Articular chondrocyte of knee joint (primary cell): ENCODE results near the gene KLRD1. TPM values are rescaled to one million over a fixed set of nuclear protein-coding genes. Genes with fewer than 3 reads are reported as not detected.

Source experiments
- total RNA-seq: library from RNA; depleted of rRNA; stranded (reverse); fragments of >200 nt; gene quantifications from 2 replicates; pipeline ENCODE4 v1.2.3, GENCODE V29; 2012

The KLRD1 gene
- 0.65 and 1.2 TPM in 2 replicates for total RNA-seq

DNA sequence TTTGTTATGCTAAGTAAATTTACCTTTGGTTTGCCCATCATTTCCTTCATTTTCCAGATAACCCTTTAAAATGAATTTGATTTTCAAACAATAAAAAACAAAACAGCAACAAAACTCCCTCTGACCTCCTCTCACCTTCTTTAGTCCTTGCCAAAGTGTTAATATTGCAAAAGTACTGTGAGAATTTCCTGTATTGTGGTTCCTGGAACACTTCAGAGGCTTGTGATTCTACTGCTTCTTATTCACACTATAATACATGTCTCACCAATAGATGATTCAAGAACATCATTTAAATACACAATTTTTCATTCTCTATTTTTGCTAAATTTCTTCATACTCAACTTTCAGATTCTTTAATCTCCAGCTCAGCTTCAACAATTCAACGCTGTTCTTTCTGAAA lies at the start of gene KLRD1:
TSS of gene KLRD1 (plus strand) at position 241 of the 400 bp plus-strand sequence. CDS start 208 bp downstream, outside the sequence.

Other genes starting within 250 kb of the KLRD1 start
- gene CLEC1A, start 208.9 kb upstream of the KLRD1 start, total RNA-seq = under 0.01 TPM in 1 of 2 replicates, not detected in the other
- gene CLEC7A, start 177.7 kb upstream of the KLRD1 start, total RNA-seq = not detected in 2 replicates
- gene OLR1, start 135.7 kb upstream of the KLRD1 start, total RNA-seq = not detected in 2 replicates
- gene TMEM52B, start 128.8 kb upstream of the KLRD1 start, total RNA-seq = not detected in 2 replicates
- gene GABARAPL1, start 95.0 kb upstream of the KLRD1 start, total RNA-seq = 46.3 and 49.6 TPM in 2 replicates
- 0.65 TPM in 1 of 2 replicates, not detected in the other for gene KLRK1, start 82.2 kb downstream of the KLRD1 start, total RNA-seq
- gene KLRC4, start 101.9 kb downstream of the KLRD1 start, total RNA-seq = not detected in 2 replicates
- 0.22 TPM in 1 of 2 replicates, not detected in the other for gene KLRC3, start 112.7 kb downstream of the KLRD1 start, total RNA-seq
- gene KLRC2, start 128.1 kb downstream of the KLRD1 start, total RNA-seq = not detected in 2 replicates
- not detected in 2 replicates for gene KLRC1, start 145.5 kb downstream of the KLRD1 start, total RNA-seq
- gene EIF2S3B, start 198.0 kb downstream of the KLRD1 start, total RNA-seq = 1.7 and 4.0 TPM in 2 replicates